Activated CD4-positive, alpha-beta T cell treated with anti-CD3 and anti-CD28 coated beads, Interleukin-2, amount 50 U/mL, for 16 hours (primary cell): ENCODE data around the gene NOSTRIN.
A peak's percentile ranks its signal among the peaks of the same experiment; 100 is the strongest.
"Not testable (repeated sequence)": the region's sequence is repeated elsewhere in the genome, so short reads cannot be mapped to it uniquely, and the experiment has no call there.

Experiments used
- DNase-seq: peaks from one replicate; pipeline ENCODE4 v3.0.0-alpha.2; 2020

Gene NOSTRIN

GRCh38 chr2:168801961-168802858 lies at the start of gene NOSTRIN:
Gene NOSTRIN, plus strand, starts transcription at chr2:168802637. Its CDS starts 10 bp downstream, at chr2:168802647.
- no peak for DNase-seq

GRCh38 chr2:168753765-168754329 lies 48.6 kb upstream of the NOSTRIN start:
- DNase-seq: no peak

- no peak for DNase-seq
Measured at GRCh38 chr2:168757223-168757622, 45.2 kb upstream of the NOSTRIN start.

- DNase-seq: peak; percentile 53
Measured at GRCh38 chr2:168758970-168759820, 43.2 kb upstream of the NOSTRIN start.

GRCh38 chr2:168765401-168765800 lies 37.0 kb upstream of the NOSTRIN start:
- DNase-seq: no peak

GRCh38 chr2:168766600-168766999 lies 35.8 kb upstream of the NOSTRIN start:
- DNase-seq: no peak

- no peak for DNase-seq
Measured at GRCh38 chr2:168767258-168767657, 35.2 kb upstream of the NOSTRIN start.

- not testable (repeated sequence) for DNase-seq
Measured at GRCh38 chr2:168768357-168768756, 34.1 kb upstream of the NOSTRIN start.

GRCh38 chr2:168770796-168771195 lies 31.6 kb upstream of the NOSTRIN start:
- DNase-seq: no peak

- DNase-seq: no peak
Measured at GRCh38 chr2:168772704-168773103, 29.7 kb upstream of the NOSTRIN start.

- DNase-seq: no peak
Measured at GRCh38 chr2:168773128-168773527, 29.3 kb upstream of the NOSTRIN start.

GRCh38 chr2:168773719-168774521 lies 28.5 kb upstream of the NOSTRIN start:
- peak; percentile 65 for DNase-seq

GRCh38 chr2:168775837-168776236 lies 26.6 kb upstream of the NOSTRIN start:
- DNase-seq: no peak

GRCh38 chr2:168780669-168781071 lies 21.8 kb upstream of the NOSTRIN start:
- no peak for DNase-seq

GRCh38 chr2:168781191-168781817 lies 21.1 kb upstream of the NOSTRIN start:
- DNase-seq: no peak

GRCh38 chr2:168782271-168782670 lies 20.2 kb upstream of the NOSTRIN start:
- DNase-seq: no peak

GRCh38 chr2:168784993-168785392 lies 17.4 kb upstream of the NOSTRIN start:
- DNase-seq: no peak

- DNase-seq: no peak
Measured at GRCh38 chr2:168787098-168787781, 15.2 kb upstream of the NOSTRIN start.

- DNase-seq: no peak
Measured at GRCh38 chr2:168787782-168788376, 14.6 kb upstream of the NOSTRIN start.

GRCh38 chr2:168789776-168790175 lies 12.7 kb upstream of the NOSTRIN start:
- DNase-seq: no peak
